ENCODE results near the gene TBX10. TPM values are rescaled to one million over a fixed set of nuclear protein-coding genes. Genes with fewer than 3 reads are reported as not detected.

The TBX10 gene
- total RNA-seq, 2 experiments from 2014 or later: 2.4 to 5.3 TPM

- Histone ChIP-seq H3K79me2 (ENCODE audit: insufficient read depth, low read depth, low read length) (no peaks in the 10 kb centered on the region), H3K27ac (ENCODE audit: low read depth, low read length, poor library complexity, severe bottlenecking) (no peak overlapping the region), H3K4me2 (ENCODE audit: low read length) (no peak overlapping the region), H3K36me3 (ENCODE audit: insufficient read depth, low read length) (peaks cover 28% of the 10 kb centered on the region), H3K9me3 (ENCODE audit: low read length) (no peaks in the 10 kb centered on the region), H3K4me1 (ENCODE audit: insufficient read depth, low read length, poor library complexity, severe bottlenecking) (peaks cover 34% of the 10 kb centered on the region), H3K4me3 (ENCODE audit: low read depth, low read length, poor library complexity, severe bottlenecking) (no peak overlapping the region), H3K9me2 (ENCODE audit: insufficient read depth, low read length) (no peaks in the 10 kb centered on the region), H2AFZ (ENCODE audit: low read length) (no peak overlapping the region), H4K20me1 (ENCODE audit: insufficient read depth, low read length) (no peaks in the 10 kb centered on the region)
- no peak for DNase-seq (ENCODE audit: low spot score)
- TF ChIP-seq EZH2phosphoT487 (IDR thresholded peaks at IDR 0.05; ENCODE audit: borderline replicate concordance, low read depth, low read length) (no peak), CTCF (conservative IDR thresholded peaks at IDR 0.05; ENCODE audit: low read length) (peak; percentile 44; the same call in 1 of the 2 replicates)
- CTCF ChIA-PET (ENCODE audit: unreplicated experiment): interaction anchor here (0.5 to 1.1 kb wide), 2 partner anchors 36 to 260 kb away, joined by 3 to 6 read pairs; no protein-coding TSS in a partner anchor
- intact Hi-C loops (cut with micrococcal nuclease; ENCODE audit: unreplicated experiment): no loop called here
- POLR2A ChIA-PET: interaction anchor here (0.6 kb wide), 1 partner anchor 754 kb away, joined by 3 read pairs; no protein-coding TSS in a partner anchor
- no TSS peak for BruUV-seq (replicated peaks)
Measured at GRCh38 chr11:67615728-67616430, 23.7 kb downstream of the TBX10 start.

GRCh38 chr11:67614730-67615714, 24.5 kb downstream of the TBX10 start:
- TF ChIP-seq CTCF (conservative IDR thresholded peaks at IDR 0.05; ENCODE audit: low read length) (peak; percentile 77), EZH2phosphoT487 (IDR thresholded peaks at IDR 0.05; ENCODE audit: borderline replicate concordance, low read depth, low read length) (no peak)
- intact Hi-C loops (cut with micrococcal nuclease; ENCODE audit: unreplicated experiment): loop anchor here (1.0 kb wide), 1 partner anchor 43 kb away; no protein-coding TSS in a partner anchor
- DNase-seq (ENCODE audit: low spot score): peak; percentile 67
- H3K9me3 ChIP-seq (ENCODE audit: low read length): no peaks in the 10 kb centered on the region
- no peaks in the 10 kb centered on the region for H3K9me2 ChIP-seq (ENCODE audit: insufficient read depth, low read length)
- peak overlapping the region; percentile 59 for H3K4me3 ChIP-seq (ENCODE audit: low read depth, low read length, poor library complexity, severe bottlenecking)
- peak overlapping the region; percentile 78 for H3K4me2 ChIP-seq (ENCODE audit: low read length)
- no peaks in the 10 kb centered on the region for H4K20me1 ChIP-seq (ENCODE audit: insufficient read depth, low read length)
- BruUV-seq (replicated peaks): no TSS peak
- H2AFZ ChIP-seq (ENCODE audit: low read length): no peak overlapping the region
- H3K27ac ChIP-seq (ENCODE audit: low read depth, low read length, poor library complexity, severe bottlenecking): peak overlapping the region; percentile 91
- H3K79me2 ChIP-seq (ENCODE audit: insufficient read depth, low read depth, low read length): no peaks in the 10 kb centered on the region
- H3K36me3 ChIP-seq (ENCODE audit: insufficient read depth, low read length): peaks cover 36% of the 10 kb centered on the region
- peaks cover 34% of the 10 kb centered on the region for H3K4me1 ChIP-seq (ENCODE audit: insufficient read depth, low read length, poor library complexity, severe bottlenecking)
- CTCF ChIA-PET (ENCODE audit: unreplicated experiment): interaction anchor here (0.5 to 1.3 kb wide), 5 partner anchors 15 to 260 kb away, joined by 3 to 6 read pairs (median 3); no protein-coding TSS in a partner anchor
- POLR2A ChIA-PET: interaction anchor here (0.7 to 1.2 kb wide), 3 partner anchors 15 to 52 kb away, joined by 3 to 4 read pairs (median 3); no protein-coding TSS in a partner anchor

Data from OCI-LY7 (cell line).